Activated CD4-positive, alpha-beta memory T cell treated with anti-CD3 and anti-CD28 coated beads for 36 hours (primary cell): ENCODE results near the gene HIC1. TPM values are rescaled to one million over a fixed set of nuclear protein-coding genes. Genes with fewer than 3 reads are reported as not detected.

Experiments
- microRNA-seq: library from miRNA; unstranded; fragments of <30 nt; microRNA quantifications from one replicate; pipeline ENCODE4 v1.2.0, GENCODE V29; 2022; ENCODE audit warnings: borderline number of aligned reads, borderline microRNAs expressed, borderline replicate concordance
- total RNA-seq, 2 experiments: library from RNA; stranded (reverse); gene quantifications; one replicate each; pipeline ENCODE4 v1.2.3, GENCODE V29; 2021

HIC1 gene
- total RNA-seq, 2 experiments from 2014 or later = 13.1 to 13.2 TPM

Small RNA genes within 50 kb of the gene (microRNA-seq; reads per million reads assigned to microRNA genes)
- 1,260 reads per million, percentile 87 among the genes with 10 or more reads in this experiment for gene MIR132
- gene MIR212 = 45.6 reads per million, percentile 56 among the genes with 10 or more reads in this experiment

Other genes with a start within 250 kb of the HIC1 start
- gene SMYD4, start 225.2 kb upstream of the HIC1 start, total RNA-seq = 10 to 100 TPM; 14.5 to 15.8 TPM
- 100 to 1,000 TPM; 159 to 168 TPM for gene RPA1, start 225.1 kb upstream of the HIC1 start, total RNA-seq
- under 1 TPM; 0.17 to 0.21 TPM for gene RTN4RL1, start 29.8 kb upstream of the HIC1 start, total RNA-seq
- 10 to 100 TPM; 29.4 to 31.1 TPM for gene DPH1, start 24.9 kb upstream of the HIC1 start, total RNA-seq
- gene OVCA2, start 13.1 kb upstream of the HIC1 start, total RNA-seq = 10 to 100 TPM; 31.7 to 34.8 TPM
- 10 to 100 TPM; 17.2 to 20.3 TPM for gene SMG6, start 248.7 kb downstream of the HIC1 start, total RNA-seq
- 10 to 100 TPM; 20.0 to 22.2 TPM for gene SRR, start 248.8 kb downstream of the HIC1 start, total RNA-seq